ENCODE data around the gene TATDN2.

GRCh38 chr3:10330319-10330718 is 82.1 kb downstream of the TATDN2 start:
- TF ChIP-seq, protein P1, sequence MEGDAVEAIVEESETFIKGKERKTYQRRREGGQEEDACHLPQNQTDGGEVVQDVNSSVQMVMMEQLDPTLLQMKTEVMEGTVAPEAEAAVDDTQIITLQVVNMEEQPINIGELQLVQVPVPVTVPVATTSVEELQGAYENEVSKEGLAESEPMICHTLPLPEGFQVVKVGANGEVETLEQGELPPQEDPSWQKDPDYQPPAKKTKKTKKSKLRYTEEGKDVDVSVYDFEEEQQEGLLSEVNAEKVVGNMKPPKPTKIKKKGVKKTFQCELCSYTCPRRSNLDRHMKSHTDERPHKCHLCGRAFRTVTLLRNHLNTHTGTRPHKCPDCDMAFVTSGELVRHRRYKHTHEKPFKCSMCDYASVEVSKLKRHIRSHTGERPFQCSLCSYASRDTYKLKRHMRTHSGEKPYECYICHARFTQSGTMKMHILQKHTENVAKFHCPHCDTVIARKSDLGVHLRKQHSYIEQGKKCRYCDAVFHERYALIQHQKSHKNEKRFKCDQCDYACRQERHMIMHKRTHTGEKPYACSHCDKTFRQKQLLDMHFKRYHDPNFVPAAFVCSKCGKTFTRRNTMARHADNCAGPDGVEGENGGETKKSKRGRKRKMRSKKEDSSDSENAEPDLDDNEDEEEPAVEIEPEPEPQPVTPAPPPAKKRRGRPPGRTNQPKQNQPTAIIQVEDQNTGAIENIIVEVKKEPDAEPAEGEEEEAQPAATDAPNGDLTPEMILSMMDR (conservative IDR thresholded peaks at IDR 0.05; ENCODE audit: low read length) = no peak
- no peak for TF ChIP-seq EZH2phosphoT487 (IDR thresholded peaks at IDR 0.05; ENCODE audit: borderline replicate concordance, low read depth, low read length)
